DOHH2 (cell line): ENCODE data around the gene RPL18.
A peak's percentile ranks its signal among the peaks of the same experiment; 100 is the strongest.

Experiments used
- EZH2phosphoT487 ChIP-seq: fragments of 200-600 bp; sonication (generic); IDR thresholded peaks from 2 replicates; pipeline ENCODE4 v1.6.1; 2017; ENCODE audit warnings: borderline replicate concordance, mild to moderate bottlenecking, antibody characterized with exemption, low read length, moderate library complexity, mixed read lengths
- TF ChIP-seq, protein P1 (sequence below): fragments of 200-600 bp; sonication (generic); IDR thresholded peaks from one replicate; pipeline ENCODE4 v1.5.1; 2014; ENCODE audit warnings: antibody characterized with exemption, mild to moderate bottlenecking, low read depth, low read length; ENCODE audit not compliant: poor library complexity, severe bottlenecking

- no peak for TF ChIP-seq EZH2phosphoT487
- TF ChIP-seq, protein P1, sequence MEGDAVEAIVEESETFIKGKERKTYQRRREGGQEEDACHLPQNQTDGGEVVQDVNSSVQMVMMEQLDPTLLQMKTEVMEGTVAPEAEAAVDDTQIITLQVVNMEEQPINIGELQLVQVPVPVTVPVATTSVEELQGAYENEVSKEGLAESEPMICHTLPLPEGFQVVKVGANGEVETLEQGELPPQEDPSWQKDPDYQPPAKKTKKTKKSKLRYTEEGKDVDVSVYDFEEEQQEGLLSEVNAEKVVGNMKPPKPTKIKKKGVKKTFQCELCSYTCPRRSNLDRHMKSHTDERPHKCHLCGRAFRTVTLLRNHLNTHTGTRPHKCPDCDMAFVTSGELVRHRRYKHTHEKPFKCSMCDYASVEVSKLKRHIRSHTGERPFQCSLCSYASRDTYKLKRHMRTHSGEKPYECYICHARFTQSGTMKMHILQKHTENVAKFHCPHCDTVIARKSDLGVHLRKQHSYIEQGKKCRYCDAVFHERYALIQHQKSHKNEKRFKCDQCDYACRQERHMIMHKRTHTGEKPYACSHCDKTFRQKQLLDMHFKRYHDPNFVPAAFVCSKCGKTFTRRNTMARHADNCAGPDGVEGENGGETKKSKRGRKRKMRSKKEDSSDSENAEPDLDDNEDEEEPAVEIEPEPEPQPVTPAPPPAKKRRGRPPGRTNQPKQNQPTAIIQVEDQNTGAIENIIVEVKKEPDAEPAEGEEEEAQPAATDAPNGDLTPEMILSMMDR: peak; percentile 37
These were observed 18.0 kb upstream of the RPL18 start, which contains the start of gene DBP for GRCh38 chr19:48636859-48637448.
